Embryonic facial prominence (tissue), 1 donor: ENCODE data around the gene PSMA7.

Experiments used
- DNase-seq: peaks from one replicate; pipeline ENCODE4 v3.0.0-alpha.2; 2016; ENCODE audit errors: extremely low spot score

The PSMA7 gene

DNA sequence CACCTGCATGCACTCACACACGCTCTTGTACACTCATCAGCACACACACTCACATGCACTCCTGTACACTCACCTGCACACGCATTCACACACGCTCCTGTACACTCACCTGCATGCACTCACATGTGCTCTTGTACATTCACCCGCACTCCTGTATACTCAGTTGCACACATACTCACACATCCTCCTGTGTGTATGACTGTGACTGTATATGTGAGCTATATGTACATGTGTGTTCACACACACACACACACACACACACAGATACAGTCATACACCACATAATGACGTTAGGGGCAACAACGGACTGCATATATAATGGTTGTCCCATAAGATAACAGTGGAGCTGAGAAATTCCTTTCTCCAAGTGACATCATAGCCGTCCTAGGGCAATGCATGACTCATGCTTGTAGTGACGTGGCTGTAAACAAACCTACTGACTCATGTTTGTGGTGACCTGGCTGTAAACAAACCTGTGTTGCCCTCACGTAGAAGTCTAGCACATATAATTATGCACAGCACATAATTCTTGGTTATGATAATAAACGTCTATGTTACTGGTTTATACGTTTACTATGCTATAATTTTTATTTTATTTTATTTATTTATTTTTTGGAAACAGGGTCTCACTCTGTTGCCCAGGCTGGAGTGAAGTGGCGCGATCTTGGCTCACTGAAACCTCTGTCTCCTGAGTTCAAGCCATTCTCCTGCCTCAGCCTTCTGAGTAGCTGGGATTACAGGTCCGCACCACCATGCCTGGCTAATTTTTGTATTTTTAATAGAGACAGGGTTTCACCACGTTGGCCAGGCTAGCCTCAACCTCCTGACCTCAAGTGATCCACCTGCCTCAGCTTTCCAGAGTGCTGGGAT, 54.7 kb downstream of the PSMA7 start:
- no peak for DNase-seq

DNA sequence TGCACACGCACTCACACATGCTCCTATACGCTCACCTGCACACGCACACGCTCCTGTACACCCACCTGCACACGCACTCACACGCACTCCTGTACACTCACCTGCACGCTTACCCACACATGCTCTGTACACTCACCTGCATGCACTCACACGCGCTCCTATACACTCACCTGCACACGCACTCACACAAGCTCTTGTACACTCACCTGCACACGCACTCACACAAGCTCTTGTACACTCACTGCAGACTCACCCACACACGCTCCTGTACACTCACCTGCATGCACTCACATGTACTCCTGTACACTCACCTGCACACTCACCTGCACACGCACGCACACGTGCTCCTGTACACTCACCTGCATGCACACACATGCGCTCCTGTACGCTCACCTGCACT, 55.6 kb downstream of the PSMA7 start:
- DNase-seq = no peak

DNA sequence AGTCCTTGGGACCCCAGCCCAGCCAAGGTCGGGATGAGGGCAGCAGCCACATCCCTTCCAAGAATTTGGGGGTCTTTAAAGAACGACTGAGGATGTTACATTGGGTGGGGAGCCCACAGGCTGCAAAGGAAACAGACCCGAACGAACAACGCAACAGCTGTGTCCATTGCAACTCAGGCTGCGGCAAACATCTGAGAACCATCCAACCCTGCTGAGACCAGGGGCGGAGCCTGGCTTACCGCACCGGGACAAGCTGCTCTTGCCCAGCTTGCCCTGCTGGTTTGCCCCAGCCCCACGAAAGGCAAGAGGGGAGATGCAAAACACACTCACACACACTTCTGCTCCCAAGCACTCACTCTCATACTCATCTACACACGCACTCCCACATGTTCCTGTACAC, 56.0 kb downstream of the PSMA7 start:
- no peak for DNase-seq
